HG03439 (cell line): ENCODE data around the gene STARD9.
"Not testable (repeated sequence)": the region's sequence is repeated elsewhere in the genome, so short reads cannot be mapped to it uniquely, and the experiment has no call there.

Experiments used
- ATAC-seq: cut with Tn5 transposase; IDR thresholded peaks from one replicate; pipeline ENCODE4 v1.9.1; 2021; ENCODE audit warnings: mild to moderate bottlenecking, moderate library complexity; ENCODE audit not compliant: unreplicated experiment

The STARD9 gene

DNA sequence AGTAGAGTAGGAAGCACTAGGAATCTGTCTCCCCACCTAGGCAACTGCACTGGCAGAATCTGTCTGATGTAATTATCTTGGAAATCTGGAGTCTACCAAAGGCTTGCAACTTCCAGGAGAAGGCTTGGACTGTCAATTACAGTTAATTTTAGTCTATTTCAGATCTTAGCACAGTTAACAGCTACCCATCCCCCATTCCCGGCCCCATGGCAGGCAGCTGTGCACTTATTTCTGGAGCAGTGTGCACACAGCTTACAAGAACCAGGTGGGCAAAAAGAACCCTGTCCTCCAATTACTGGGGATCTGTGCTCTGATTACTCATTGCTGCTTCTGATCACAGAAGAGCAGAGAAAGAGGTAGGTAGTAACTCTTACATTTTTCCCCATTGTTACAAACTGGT, 173.9 kb downstream of the STARD9 start:
- no peak for ATAC-seq

DNA sequence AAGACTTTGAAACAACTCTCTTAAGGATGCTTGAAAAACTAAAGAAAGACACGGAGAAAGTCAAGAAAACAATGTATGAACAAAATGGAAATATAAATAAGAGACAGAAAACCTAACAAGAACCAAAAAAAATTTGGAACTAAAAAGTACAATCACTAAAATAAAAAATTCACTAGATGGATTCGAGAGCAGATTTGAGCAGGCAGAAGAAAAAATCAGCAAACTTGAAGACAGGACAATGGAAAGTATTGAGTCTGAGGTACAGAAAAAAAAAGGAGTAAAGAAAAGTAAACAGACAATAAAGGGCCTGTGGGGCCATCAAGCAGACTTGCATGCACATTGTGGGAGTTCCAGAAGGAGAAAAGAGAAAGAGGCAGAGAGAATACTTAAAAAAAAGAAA, 174.9 kb downstream of the STARD9 start:
- no peak for ATAC-seq

DNA sequence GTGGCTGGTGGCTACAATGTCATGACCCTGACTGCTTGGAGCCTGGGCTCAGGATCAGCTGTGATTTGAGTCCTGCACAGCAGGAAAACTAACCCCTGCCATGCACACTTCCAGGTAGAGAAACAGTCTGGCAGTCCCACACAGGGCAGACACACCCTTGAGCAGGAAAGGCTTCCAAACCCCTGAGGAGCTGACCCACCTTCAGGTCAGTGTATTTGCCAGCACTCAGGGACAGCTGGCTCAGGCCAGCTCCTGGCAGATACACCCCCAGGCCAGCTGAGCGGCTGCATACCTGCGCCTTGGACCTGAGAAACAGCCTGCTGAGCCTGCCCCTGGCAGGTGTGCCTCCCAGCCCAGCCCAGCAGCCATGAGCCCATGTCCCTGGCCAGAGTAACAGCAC, 183.7 kb downstream of the STARD9 start:
- no peak for ATAC-seq

DNA sequence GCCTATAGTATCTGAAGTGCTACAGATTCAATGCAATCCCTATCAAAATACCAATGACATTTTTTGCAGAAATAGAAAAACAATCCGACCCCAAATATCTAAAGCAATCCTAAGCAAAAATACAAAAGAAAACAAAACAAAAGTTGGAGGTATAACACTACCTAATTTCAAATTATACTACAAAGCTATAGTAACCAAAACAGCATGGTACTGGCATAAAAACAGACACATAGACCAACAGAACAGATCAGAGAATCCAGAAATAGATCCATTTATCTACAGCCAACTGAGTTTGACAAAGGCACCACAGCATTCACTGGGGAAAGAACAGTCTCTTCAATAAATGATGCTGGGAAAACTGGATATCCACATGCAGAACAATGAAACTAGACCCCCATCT, 185.4 kb downstream of the STARD9 start:
- no peak for ATAC-seq

DNA sequence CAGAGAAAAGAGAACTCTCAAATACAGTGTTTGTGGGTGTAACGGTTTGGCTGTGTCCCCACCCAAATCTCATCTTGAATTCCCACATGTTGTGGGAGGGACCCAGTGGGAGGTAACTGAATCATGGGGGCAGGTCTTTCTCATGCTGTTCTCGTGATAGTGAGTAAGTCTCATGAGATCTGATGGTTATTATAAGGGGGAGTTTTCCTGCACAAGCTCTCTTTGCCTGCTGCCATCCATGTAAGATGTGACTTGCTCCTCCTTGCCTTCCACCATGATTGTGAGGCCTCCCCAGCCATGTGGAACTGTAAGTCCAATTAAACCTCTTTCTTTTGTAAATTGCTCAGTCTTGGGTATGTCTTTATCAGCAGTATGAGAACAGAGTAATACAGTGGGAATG, 186.4 kb downstream of the STARD9 start:
- ATAC-seq: not testable (repeated sequence)

DNA sequence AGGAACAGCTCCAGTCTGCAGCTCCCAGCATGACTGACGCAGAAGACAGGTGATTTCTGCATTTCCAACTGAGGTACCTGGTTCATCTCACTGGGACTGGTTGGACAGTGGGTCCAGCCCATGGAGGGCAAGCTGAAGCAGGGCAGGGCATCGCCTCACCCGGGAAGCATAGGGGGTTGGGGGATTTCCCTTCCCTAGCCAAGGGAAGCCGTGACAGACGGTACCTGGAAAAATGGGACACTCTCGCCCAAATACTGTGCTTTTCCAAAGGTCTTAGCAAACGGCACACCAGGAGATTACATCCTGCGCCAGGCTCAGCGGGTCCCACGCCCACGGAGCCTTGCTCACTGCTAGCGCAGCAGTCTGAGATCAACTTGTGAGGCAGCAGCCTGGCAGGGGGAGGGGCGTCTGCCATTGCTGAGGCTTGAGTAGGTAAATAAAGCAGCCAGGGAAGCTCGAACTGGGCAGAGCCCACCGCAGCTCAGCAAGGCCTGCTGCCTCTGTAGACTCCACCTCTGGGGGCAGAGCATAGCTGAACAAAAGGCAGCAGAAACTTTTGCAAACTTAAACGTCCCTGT, 188.8 kb downstream of the STARD9 start:
- ATAC-seq: not testable (repeated sequence)

DNA sequence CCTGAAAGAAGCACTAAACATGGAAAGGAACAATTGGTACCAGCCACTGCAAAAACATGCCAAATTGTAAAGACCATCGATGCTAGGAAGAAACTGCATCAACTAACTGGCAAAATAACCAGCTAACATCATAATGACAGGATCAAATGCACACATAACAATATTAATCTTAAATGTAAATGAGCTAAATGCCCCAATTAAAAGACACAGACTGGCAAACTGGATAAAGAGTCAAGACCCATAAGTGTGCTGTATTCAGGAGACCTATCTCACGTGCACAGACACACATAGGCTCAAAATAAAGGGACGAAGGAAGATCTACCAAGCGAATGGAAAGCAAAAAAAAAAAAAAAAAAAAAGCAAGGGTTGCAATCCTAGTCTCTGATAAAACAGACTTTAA, 190.7 kb downstream of the STARD9 start:
- not testable (repeated sequence) for ATAC-seq
